HEK293 (cell line): Measurements from ENCODE around the gene CHST4.

Experiments used
- CTCF ChIA-PET: fragments of 350-600 bp; formaldehyde crosslinking; extraction: SDS; loops from one replicate; lab custom pipeline; 2021; ENCODE audit warnings: antibody characterized with exemption; lab: Yijun Ruan, JAX
- POLR2A ChIA-PET: fragments of 300-600 bp; formaldehyde crosslinking; extraction: SDS; loops from one replicate; lab custom pipeline; 2020; ENCODE audit warnings: antibody characterized with exemption, inconsistent platforms; lab: Yijun Ruan, JAX
- H3K27ac ChIP-seq: fragments of 200-500 bp; sonication (Bioruptor generic); 2 replicates; pipeline ENCODE4 v1.5.1; 2014; ENCODE audit warnings: low read depth, low read length, control low read depth, inconsistent platforms; ENCODE audit errors: extremely low read depth
- H3K36me3 ChIP-seq, 2 experiments: fragments of 200-500 bp in 1 of 2; sonication (Bioruptor generic) in 1 of 2; 1 replicate in 1 of 2; 2 replicates in 1 of 2; pipeline ENCODE4 v1.5.1; 2014 to 2017; ENCODE audit warnings: inconsistent platforms in 2 of 2, low read length in 2 of 2; ENCODE audit not compliant: control insufficient read depth in 2 of 2, insufficient read depth in 1 of 2
- H3K4me1 ChIP-seq: fragments of 200-500 bp; sonication (Bioruptor generic); 2 replicates; pipeline ENCODE4 v1.5.1; 2014; ENCODE audit warnings: mild to moderate bottlenecking, low read length, inconsistent platforms; ENCODE audit not compliant: control insufficient read depth, insufficient read depth
- H3K4me3 ChIP-seq: 2 replicates; pipeline ENCODE4 v1.5.1; 2011; ENCODE audit warnings: low read depth, mild to moderate bottlenecking, control low read depth, low read length, moderate library complexity
- H3K9me3 ChIP-seq: fragments of 200-500 bp; sonication (Bioruptor generic); 2 replicates; pipeline ENCODE4 v1.5.1; 2014; ENCODE audit warnings: low read depth, low read length, inconsistent platforms; ENCODE audit not compliant: control insufficient read depth, insufficient read depth
- GLI4 ChIP-seq: fragments of 450-650 bp; formaldehyde crosslinking; IDR thresholded peaks from 2 replicates; pipeline ENCODE4 v1.5.1; 2016; ENCODE audit warnings: missing biosample characterization, missing genetic modification characterization
- HOXA7 ChIP-seq: sonication (generic); formaldehyde crosslinking; IDR thresholded peaks from 2 replicates; pipeline ENCODE4 v1.8.1; 2022; ENCODE audit warnings: missing genetic modification reagents, borderline replicate concordance
- KLF7 ChIP-seq: fragments of 450-650 bp; formaldehyde crosslinking; IDR thresholded peaks from 2 replicates; pipeline ENCODE4 v1.5.1; 2016; ENCODE audit warnings: missing biosample characterization, missing genetic modification characterization, borderline replicate concordance
- MZF1 ChIP-seq: fragments of 450-650 bp; formaldehyde crosslinking; IDR thresholded peaks from 2 replicates; pipeline ENCODE4 v1.5.1; 2017; ENCODE audit warnings: missing biosample characterization, missing genetic modification characterization, borderline replicate concordance
- OVOL3 ChIP-seq: fragments of 450-650 bp; formaldehyde crosslinking; IDR thresholded peaks from 2 replicates; pipeline ENCODE4 v1.5.1; 2016; ENCODE audit warnings: missing biosample characterization, missing genetic modification characterization
- PRDM4 ChIP-seq: fragments of 450-650 bp; formaldehyde crosslinking; IDR thresholded peaks from 2 replicates; pipeline ENCODE4 v1.5.1; 2017; ENCODE audit warnings: missing biosample characterization, missing genetic modification characterization
- RBAK ChIP-seq: fragments of 450-650 bp; formaldehyde crosslinking; IDR thresholded peaks from 2 replicates; pipeline ENCODE4 v1.5.1; 2016; ENCODE audit warnings: missing biosample characterization, missing genetic modification characterization
- SCRT1 ChIP-seq: fragments of 450-650 bp; formaldehyde crosslinking; IDR thresholded peaks from 2 replicates; pipeline ENCODE4 v1.5.1; 2016; ENCODE audit warnings: missing biosample characterization, missing genetic modification characterization, borderline replicate concordance
- SCRT2 ChIP-seq: fragments of 450-650 bp; formaldehyde crosslinking; IDR thresholded peaks from 2 replicates; pipeline ENCODE4 v1.5.1; 2016; ENCODE audit warnings: missing biosample characterization, missing genetic modification characterization
- SETDB1 ChIP-seq: IDR thresholded peaks from one replicate; pipeline ENCODE4 v1.6.1; 2017; ENCODE audit warnings: mild to moderate bottlenecking, low read length, moderate library complexity, mixed read lengths; ENCODE audit not compliant: insufficient read length
- SP7 ChIP-seq: fragments of 450-650 bp; formaldehyde crosslinking; IDR thresholded peaks from 2 replicates; pipeline ENCODE4 v1.5.1; 2016; ENCODE audit warnings: missing biosample characterization, missing genetic modification characterization
- TRIM28 ChIP-seq: IDR thresholded peaks from 2 replicates; pipeline ENCODE4 v1.6.1; 2011; ENCODE audit warnings: low read length, control low read depth, borderline replicate concordance
- ZFP37 ChIP-seq: fragments of 450-650 bp; formaldehyde crosslinking; IDR thresholded peaks from 2 replicates; pipeline ENCODE4 v1.5.1; 2016; ENCODE audit warnings: missing biosample characterization, missing genetic modification characterization
- ZNF132 ChIP-seq: fragments of 450-650 bp; formaldehyde crosslinking; IDR thresholded peaks from 2 replicates; pipeline ENCODE4 v1.5.1; 2017; ENCODE audit warnings: missing biosample characterization, missing genetic modification characterization, borderline replicate concordance
- ZNF16 ChIP-seq: fragments of 450-650 bp; formaldehyde crosslinking; IDR thresholded peaks from 2 replicates; pipeline ENCODE4 v1.5.1; 2016; ENCODE audit warnings: low read depth, missing biosample characterization, missing genetic modification characterization
- ZNF174 ChIP-seq: fragments of 450-650 bp; formaldehyde crosslinking; IDR thresholded peaks from 2 replicates; pipeline ENCODE4 v1.5.0; 2017; ENCODE audit warnings: missing biosample characterization, mild to moderate bottlenecking, missing genetic modification characterization
- ZNF184 ChIP-seq: fragments of 450-650 bp; IDR thresholded peaks from 2 replicates; pipeline ENCODE4 v1.5.1; 2018; ENCODE audit warnings: missing biosample characterization, mild to moderate bottlenecking, missing genetic modification characterization
- ZNF23 ChIP-seq: fragments of 450-650 bp; formaldehyde crosslinking; IDR thresholded peaks from 2 replicates; pipeline ENCODE4 v1.5.1; 2016; ENCODE audit warnings: missing biosample characterization, missing genetic modification characterization, borderline replicate concordance
- ZNF24 ChIP-seq: fragments of 450-650 bp; formaldehyde crosslinking; IDR thresholded peaks from 2 replicates; pipeline ENCODE4 v1.5.1; 2016; ENCODE audit warnings: missing biosample characterization, missing genetic modification characterization
- ZNF311 ChIP-seq: fragments of 450-650 bp; formaldehyde crosslinking; IDR thresholded peaks from 2 replicates; pipeline ENCODE4 v1.5.1; 2017; ENCODE audit warnings: missing biosample characterization, missing genetic modification characterization, borderline replicate concordance
- ZNF341 ChIP-seq: fragments of 450-650 bp; formaldehyde crosslinking; IDR thresholded peaks from 2 replicates; pipeline ENCODE4; 2016; ENCODE audit warnings: low read depth, missing biosample characterization, missing genetic modification characterization
- ZNF37A ChIP-seq: fragments of 450-650 bp; IDR thresholded peaks from 2 replicates; pipeline ENCODE4 v1.5.1; 2018; ENCODE audit warnings: missing biosample characterization, missing genetic modification characterization
- ZNF416 ChIP-seq: fragments of 450-650 bp; formaldehyde crosslinking; IDR thresholded peaks from 2 replicates; pipeline ENCODE4 v1.5.1; 2016; ENCODE audit warnings: missing biosample characterization, missing genetic modification characterization
- ZNF560 ChIP-seq: fragments of 450-650 bp; formaldehyde crosslinking; IDR thresholded peaks from 2 replicates; pipeline ENCODE4 v1.5.1; 2017; ENCODE audit warnings: missing biosample characterization, missing genetic modification characterization, borderline replicate concordance
- ZNF621 ChIP-seq: fragments of 450-650 bp; formaldehyde crosslinking; IDR thresholded peaks from 2 replicates; pipeline ENCODE4 v1.5.1; 2017; ENCODE audit warnings: missing biosample characterization, missing genetic modification characterization
- ZNF792 ChIP-seq: fragments of 450-650 bp; formaldehyde crosslinking; IDR thresholded peaks from 2 replicates; pipeline ENCODE4 v1.5.1; 2016; ENCODE audit warnings: missing biosample characterization, missing genetic modification characterization
- ZNF843 ChIP-seq: fragments of 450-650 bp; formaldehyde crosslinking; IDR thresholded peaks from 2 replicates; pipeline ENCODE4 v1.5.1; 2016; ENCODE audit warnings: missing biosample characterization, missing genetic modification characterization
- TF ChIP-seq, protein P1 (sequence below): fragments of 450-650 bp; formaldehyde crosslinking; IDR thresholded peaks from 2 replicates; pipeline ENCODE4 v1.5.1; 2017; ENCODE audit warnings: missing biosample characterization, mild to moderate bottlenecking, missing genetic modification characterization, moderate library complexity
- TF ChIP-seq, protein P2 (sequence below): fragments of 450-650 bp; formaldehyde crosslinking; IDR thresholded peaks from 2 replicates; pipeline ENCODE4 v1.5.1; 2016; ENCODE audit warnings: missing biosample characterization, missing genetic modification characterization, low read depth

The CHST4 gene

DNA sequence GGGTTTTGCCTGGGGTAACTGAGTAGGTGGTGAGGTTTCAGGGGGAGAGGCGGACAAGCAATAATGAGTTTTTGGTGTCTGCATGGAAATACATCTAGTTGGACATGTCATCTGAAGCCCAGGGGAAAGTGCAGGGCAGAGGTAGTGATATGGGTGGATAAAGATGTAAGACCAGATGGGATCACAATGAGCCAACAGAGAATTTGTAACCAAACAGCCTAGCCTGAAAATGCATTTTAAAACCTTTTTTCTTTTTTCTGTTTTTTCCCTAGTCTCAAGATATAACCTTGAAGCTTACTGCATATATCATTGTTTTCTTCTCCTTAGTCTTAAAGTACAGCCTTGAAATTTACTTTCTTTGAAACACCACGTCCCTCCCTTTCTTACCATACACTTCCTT is 33.4 kb upstream of the CHST4 start (continued):
- TF ChIP-seq PRDM4 (tag by site-specific recombination) (no peak), ZNF341 (tag by site-specific recombination) (no peak), ZNF184 (tag by site-specific recombination) (no peak), ZNF16 (tag by site-specific recombination) (no peak), ZNF416 (tag by site-specific recombination) (no peak)

GRCh38 chr16:71493213-71493612 is 33.0 kb upstream of the CHST4 start:
- ChIA-PET POLR2A (no interaction called here), CTCF (interaction anchor here (1.1 kb wide), 1 partner anchor 13 kb away, joined by 5 read pairs; no protein-coding TSS in a partner anchor)
- no peak overlapping the region for H3K27ac ChIP-seq
- TF ChIP-seq, protein P1, sequence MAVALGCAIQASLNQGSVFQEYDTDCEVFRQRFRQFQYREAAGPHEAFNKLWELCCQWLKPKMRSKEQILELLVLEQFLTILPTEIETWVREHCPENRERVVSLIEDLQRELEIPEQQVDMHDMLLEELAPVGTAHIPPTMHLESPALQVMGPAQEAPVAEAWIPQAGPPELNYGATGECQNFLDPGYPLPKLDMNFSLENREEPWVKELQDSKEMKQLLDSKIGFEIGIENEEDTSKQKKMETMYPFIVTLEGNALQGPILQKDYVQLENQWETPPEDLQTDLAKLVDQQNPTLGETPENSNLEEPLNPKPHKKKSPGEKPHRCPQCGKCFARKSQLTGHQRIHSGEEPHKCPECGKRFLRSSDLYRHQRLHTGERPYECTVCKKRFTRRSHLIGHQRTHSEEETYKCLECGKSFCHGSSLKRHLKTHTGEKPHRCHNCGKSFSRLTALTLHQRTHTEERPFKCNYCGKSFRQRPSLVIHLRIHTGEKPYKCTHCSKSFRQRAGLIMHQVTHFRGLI (tag by site-specific recombination) = no peak
- no peak for TF ChIP-seq ZNF621 (tag by site-specific recombination)
- TF ChIP-seq SCRT2 = no peak
- TF ChIP-seq PRDM4 (tag by site-specific recombination) = no peak
- TF ChIP-seq, protein P2, sequence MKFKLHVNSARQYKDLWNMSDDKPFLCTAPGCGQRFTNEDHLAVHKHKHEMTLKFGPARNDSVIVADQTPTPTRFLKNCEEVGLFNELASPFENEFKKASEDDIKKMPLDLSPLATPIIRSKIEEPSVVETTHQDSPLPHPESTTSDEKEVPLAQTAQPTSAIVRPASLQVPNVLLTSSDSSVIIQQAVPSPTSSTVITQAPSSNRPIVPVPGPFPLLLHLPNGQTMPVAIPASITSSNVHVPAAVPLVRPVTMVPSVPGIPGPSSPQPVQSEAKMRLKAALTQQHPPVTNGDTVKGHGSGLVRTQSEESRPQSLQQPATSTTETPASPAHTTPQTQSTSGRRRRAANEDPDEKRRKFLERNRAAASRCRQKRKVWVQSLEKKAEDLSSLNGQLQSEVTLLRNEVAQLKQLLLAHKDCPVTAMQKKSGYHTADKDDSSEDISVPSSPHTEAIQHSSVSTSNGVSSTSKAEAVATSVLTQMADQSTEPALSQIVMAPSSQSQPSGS (tag by site-specific recombination) = no peak
- no peak for TF ChIP-seq RBAK
- no peak for TF ChIP-seq ZNF560 (tag by site-specific recombination)
- TF ChIP-seq ZNF24 (tag by site-specific recombination) = no peak
- TF ChIP-seq ZNF311 (tag by site-specific recombination) = no peak
- TF ChIP-seq ZNF23 = no peak
- no peak for TF ChIP-seq SETDB1
- no peak for TF ChIP-seq TRIM28
- no peaks in the 10 kb centered on the region for H3K4me1 ChIP-seq
- no peaks in the 10 kb centered on the region for H3K36me3 ChIP-seq
- no peak overlapping the region for H3K4me3 ChIP-seq
- H3K9me3 ChIP-seq = no peaks in the 10 kb centered on the region

DNA sequence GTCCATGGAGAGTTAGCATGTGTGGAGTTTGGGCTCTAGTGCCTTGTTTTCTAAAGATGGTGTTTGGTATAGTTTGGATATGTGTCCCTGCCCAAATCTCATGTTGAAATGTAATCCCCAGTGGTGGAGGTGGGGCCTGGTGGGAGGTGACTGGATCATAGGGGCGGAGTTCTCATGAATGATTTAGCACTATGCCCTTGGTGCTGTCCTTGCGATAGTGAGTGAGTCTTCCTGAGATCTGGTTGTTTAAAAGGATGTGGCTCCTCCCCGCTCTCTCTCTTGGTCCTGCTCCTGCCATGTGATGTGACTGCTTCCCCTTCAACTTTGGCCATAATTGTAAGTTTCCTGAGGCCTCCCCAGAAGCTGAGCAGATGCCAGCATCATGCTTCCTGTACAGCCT is 28.2 kb upstream of the CHST4 start:
- ChIA-PET CTCF (interaction anchor here (0.8 to 5.2 kb wide), 5 partner anchors 19 to 727 kb away, joined by 3 to 72 read pairs (median 9); no protein-coding TSS in a partner anchor), POLR2A (interaction anchor here (1.3 kb wide), 1 partner anchor 385 kb away, joined by 3 read pairs; no protein-coding TSS in a partner anchor)
- Histone ChIP-seq H3K9me3 (no peaks in the 10 kb centered on the region), H3K27ac (no peak overlapping the region), H3K4me3 (no peak overlapping the region), H3K4me1 (no peaks in the 10 kb centered on the region), H3K36me3 (no peaks in the 10 kb centered on the region)
- TF ChIP-seq HOXA7 (no peak), SCRT1 (tag by site-specific recombination) (no peak), ZNF132 (tag by site-specific recombination) (no peak), MZF1 (tag by site-specific recombination) (no peak), ZNF37A (no peak), ZFP37 (tag by site-specific recombination) (no peak), GLI4 (tag by site-specific recombination) (no peak), ZNF341 (tag by site-specific recombination) (no peak), ZNF792 (no peak), KLF7 (tag by site-specific recombination) (no peak), ZNF843 (tag by site-specific recombination) (no peak), OVOL3 (no peak), SP7 (tag by site-specific recombination) (no peak), ZNF174 (tag by site-specific recombination) (no peak)
